GM12801 (cell line): ENCODE measurements around the gene RIT2.

ENCODE experiments used
- TF ChIP-seq, protein P1 (sequence below): IDR thresholded peaks from one replicate; pipeline ENCODE4 v1.5.1; 2011; ENCODE audit warnings: control low read depth; ENCODE audit not compliant: insufficient read length; ENCODE audit errors: extremely low read depth

The RIT2 gene

DNA sequence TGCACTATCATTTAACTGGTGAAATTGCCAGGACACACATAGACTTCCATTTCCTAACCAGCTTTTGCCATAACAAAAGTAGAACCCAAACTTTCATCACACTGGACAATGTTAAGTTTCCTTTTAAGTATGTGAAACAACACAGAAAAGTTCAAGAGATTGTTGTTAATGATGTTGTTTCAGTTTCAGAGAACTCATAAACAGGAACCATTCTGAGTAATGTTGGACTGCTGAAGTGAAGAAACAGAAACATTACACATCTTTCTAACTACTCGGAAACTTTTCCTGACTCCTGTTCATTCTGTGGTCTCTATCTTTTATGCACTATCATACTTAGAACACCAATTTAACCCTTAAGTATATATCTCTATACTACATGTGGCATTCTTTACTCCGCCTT lies 179.2 kb downstream of the RIT2 start:
- TF ChIP-seq, protein P1, sequence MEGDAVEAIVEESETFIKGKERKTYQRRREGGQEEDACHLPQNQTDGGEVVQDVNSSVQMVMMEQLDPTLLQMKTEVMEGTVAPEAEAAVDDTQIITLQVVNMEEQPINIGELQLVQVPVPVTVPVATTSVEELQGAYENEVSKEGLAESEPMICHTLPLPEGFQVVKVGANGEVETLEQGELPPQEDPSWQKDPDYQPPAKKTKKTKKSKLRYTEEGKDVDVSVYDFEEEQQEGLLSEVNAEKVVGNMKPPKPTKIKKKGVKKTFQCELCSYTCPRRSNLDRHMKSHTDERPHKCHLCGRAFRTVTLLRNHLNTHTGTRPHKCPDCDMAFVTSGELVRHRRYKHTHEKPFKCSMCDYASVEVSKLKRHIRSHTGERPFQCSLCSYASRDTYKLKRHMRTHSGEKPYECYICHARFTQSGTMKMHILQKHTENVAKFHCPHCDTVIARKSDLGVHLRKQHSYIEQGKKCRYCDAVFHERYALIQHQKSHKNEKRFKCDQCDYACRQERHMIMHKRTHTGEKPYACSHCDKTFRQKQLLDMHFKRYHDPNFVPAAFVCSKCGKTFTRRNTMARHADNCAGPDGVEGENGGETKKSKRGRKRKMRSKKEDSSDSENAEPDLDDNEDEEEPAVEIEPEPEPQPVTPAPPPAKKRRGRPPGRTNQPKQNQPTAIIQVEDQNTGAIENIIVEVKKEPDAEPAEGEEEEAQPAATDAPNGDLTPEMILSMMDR, result no peak

DNA sequence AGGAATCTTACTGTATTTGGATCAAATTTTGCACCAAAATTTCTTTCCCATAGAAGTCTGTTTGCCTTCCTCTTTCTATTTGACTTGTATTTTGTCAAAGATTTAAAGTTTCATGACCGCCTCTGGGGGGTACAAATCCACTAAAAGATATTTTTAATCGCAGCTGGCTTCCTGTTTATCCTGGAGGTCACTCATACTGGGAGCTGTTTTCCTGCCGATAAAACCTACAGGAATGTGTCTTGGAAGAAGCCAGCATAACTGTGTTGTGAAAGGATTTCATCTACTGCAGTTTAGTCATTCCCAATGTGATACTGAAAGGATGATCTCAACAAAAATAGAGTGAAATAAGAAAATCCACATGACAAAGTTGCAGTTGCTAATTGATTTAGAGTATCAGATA lies 184.0 kb downstream of the RIT2 start:
- TF ChIP-seq, protein P1, result no peak

GRCh38 chr18:42929857-42930256 lies 185.6 kb downstream of the RIT2 start:
- TF ChIP-seq, protein P1, result no peak

DNA sequence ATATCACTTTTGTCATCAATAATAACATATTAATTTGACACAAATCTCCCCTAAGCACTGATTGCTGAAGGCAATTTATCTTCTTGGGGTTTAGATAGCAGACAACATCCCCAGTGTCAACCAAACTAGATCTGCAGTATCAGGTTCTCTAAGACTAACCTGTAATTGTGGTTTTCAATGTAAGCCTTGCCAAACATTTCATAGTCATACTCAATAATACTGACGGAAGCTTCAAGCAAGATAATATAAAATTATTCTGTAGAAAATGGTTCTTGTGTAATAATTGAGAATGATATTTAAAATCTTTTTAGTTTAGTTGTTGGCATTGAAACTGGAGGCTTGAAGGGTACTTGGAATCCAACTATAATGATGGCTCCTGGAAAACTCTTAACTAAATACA lies 186.3 kb downstream of the RIT2 start:
- TF ChIP-seq, protein P1, result no peak

- TF ChIP-seq, protein P1, result no peak
Measured at GRCh38 chr18:42925036-42925435, 190.4 kb downstream of the RIT2 start.

DNA sequence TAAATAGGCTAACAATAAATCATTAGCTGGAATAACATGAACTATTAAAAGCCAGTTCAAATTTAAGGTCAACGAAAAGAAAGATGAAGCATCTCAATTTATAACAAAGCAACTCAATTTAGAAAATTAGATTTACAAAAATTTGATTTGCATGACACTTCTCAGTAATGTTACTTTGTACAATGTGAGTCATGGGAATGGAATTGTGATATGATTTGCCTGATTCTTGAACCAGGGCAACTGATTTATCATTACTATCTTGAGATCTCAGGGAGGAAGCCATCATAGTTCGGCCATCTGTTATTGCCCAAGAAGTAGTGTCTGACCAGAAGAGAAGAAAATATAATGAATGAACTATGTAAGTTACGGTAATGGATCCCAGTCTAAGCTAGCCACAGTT lies 193.1 kb downstream of the RIT2 start:
- TF ChIP-seq, protein P1, result no peak

DNA sequence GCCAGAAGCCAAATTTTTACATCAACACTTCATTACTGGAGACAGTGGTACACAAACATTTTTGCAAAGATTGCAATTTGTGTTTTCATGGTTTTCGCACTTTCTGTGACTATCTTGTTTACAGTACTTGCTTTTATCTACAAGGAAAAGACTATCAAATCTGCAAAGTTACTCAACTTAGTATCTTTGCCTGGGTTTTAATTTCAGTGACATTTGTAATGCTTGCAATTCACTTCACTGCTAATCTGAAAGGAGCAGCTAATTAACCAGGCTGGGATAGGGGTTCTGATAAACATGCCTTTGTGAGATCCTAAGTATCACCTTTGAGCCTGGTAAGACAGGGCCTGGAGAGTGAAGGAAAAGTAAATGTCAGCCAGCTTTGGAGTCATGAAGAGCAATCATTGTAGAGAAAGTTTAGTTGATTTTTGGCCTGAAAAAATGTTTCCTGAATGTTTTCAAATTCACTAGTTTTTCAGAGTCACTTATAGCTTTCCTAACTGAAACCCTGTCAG lies 194.2 kb downstream of the RIT2 start:
- TF ChIP-seq, protein P1, result no peak

DNA sequence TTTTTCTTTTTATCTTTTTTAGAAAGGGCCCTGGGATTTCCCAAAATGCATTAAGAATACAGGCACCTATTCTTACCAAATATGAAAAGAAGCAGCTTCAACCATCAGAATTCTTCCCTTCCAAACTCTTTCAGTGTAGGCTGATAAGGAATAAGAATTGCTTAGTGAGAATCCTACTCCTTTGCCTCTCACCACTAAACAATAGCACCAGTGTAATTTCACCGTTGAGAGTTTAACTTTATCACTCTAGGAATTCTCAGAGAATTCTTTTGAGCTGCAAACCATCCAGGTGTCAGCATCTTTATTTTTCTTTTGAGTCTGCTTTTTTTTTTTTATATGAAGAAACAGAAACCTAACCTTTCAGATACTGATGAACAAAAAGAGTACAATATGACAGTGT lies 194.9 kb downstream of the RIT2 start:
- TF ChIP-seq, protein P1, result no peak
